ENCODE data around the gene PHACTR1.

Gene PHACTR1

DNA sequence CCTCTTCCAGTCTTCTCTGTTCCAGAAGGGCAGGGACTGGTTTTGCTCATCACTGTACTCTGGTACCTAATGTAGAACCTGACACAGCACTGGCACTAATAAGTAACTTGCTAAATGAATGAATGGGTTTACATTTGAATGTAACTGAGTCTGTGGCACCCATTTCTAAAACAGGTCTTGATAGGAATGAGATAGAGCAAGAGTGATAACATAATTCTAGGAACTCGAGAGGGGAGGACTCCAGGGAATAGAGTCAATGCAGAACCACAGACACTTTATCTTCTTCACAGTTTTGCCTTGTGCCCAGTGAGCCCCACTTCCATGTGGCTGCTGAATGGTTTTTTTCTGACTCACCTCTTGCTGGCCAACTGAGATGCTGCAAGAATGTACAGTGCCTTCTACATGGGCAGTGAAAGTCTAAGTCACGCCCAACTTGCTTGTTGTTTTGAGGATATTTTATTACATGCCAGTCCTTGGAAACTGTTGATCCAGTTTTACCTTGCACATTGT lies 550.6 kb downstream of the PHACTR1 start:
- DNase-seq (ENCODE audit: low spot score): no peak

DNA sequence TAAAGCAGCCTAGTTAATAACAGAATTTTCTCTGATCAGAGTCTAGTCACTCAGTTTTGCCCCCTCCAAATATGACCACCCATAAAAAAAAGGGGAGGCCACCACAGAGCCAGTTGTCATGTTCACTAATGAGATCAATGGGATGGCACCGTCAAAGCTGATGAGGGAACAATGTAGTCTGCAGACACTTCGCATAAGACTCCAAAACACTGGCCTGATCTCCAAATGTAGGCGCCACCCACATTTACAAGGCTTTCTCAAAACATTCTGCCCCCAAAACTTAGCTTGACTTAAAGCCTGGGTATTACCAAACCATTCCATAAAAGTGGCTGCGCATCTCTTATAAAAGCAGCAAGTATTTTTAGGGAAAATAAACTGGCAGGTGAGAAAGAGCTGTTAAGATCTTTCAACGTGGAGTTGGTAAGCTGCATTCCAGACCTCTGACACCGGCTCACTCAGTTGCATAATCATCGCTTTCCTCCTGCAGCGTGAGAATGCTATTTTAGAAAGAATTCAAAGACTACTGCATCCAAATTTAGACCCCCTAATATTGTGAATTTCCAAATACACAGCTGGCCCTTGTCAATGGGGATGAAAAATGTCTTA lies 552.4 kb downstream of the PHACTR1 start:
- DNase-seq (ENCODE audit: low spot score): no peak

DNA sequence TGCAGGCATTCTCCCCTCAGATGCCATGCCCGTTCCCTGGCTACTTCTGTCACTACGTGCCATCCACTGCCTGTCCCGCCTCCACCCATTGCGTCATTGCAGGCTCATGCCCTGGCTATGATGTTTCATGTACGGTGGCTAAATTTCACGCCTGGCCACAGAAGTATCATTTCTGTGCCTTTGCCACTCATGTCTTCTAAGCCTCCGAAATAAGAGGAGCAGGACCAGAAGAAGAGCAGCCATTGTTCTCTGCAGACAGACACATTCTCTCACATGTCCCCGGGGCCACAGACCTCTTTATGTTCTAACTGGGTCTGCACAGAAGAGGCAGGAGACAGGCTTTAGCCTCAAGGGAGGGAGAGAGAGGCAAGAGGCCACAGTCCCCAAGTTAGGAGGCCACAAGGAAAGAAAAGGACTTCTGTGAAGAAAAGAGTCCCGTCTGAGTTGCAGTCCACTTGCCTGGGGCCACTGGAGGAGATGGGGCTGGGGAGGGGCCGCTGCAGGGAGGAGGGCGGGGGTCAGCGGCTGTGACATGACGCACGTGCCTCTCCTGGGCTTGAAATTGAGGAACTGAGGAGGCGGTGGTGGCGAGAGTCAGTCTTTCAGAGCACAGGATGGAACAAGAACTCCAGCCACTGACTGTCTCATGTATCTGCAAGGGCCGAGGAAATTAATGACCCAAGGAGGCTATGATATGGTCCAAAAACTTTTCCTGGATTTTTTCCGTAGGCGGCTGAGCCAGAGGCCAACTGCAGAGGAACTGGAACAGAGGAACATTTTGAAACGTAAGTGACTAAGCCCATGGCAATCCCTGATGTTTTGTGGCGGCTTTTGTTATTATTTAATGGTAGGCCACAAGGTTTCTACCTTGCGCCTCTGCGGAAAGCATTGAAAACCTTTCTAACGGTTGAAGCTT lies 555.8 kb downstream of the PHACTR1 start:
- no peak for DNase-seq (ENCODE audit: low spot score)

DNA sequence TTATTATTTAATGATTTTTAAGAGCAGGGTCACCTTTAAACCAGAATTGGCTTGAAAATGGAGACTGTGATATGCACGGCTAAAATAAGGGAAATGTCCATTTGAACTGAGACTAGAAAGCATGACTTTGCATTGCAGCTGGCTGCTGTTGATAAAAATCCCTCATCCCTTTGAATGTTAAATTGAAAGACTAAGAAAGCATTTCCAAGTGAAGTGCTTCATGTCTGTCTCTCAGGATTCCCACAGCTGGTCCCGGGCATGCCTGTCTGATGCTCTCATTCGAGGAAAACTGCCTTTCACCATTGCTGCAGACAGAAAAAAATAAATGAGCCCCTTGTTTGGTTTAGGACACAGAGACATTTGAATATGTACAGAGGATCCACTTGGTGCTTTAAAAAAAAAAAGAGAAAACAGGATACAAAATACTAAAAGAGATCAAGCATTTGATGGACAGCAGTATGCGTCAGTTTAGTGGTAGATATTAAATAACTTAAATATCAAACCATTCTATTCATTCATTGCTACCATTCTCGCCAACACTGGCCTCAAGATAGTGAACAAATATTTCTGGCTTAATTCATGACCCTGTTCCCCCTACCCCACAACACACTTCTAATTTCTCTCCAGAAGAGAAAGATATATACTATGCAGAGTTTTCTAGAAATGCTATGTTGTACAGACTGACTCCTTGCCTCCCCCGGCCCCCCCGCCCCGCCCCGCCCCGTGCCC lies 556.8 kb downstream of the PHACTR1 start:
- DNase-seq (ENCODE audit: low spot score): no peak

DNA sequence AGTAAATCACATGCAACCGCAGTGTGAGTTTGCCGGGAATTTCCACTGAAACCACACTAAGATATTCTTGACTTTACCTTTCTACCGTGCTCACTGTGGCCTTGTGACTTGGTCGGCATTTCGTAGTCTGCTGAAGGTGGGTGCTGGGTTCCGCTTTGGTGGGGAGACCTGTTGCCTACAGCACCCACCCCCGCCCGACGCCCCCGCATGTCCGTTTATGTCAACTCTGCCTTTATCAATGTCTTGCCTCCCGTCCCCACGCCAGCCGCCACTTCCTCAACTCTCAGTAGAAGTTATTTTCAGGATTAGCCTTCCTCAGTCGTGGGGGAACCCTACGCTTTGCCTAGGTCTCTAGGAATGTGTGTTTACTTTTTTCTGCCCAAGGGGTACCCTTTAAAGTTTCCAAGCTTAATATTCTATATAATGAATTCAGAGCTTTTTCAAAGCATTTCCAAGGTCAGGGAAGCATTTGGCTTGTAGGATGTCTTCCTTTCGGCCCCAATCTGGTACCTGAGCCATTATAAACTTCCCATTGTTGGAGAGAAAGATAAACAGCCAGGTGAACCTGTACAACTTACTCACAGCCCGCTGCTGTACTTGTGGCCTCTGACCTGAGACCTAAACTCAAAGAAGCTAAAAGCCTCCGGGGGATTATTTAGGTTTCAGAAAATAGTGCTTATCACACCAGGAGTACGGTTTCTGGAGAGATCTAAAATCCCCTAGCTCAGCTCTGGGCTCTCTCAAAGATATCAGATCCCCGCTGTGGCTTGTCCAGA lies 557.6 kb downstream of the PHACTR1 start:
- no peak for DNase-seq (ENCODE audit: low spot score)

DNA sequence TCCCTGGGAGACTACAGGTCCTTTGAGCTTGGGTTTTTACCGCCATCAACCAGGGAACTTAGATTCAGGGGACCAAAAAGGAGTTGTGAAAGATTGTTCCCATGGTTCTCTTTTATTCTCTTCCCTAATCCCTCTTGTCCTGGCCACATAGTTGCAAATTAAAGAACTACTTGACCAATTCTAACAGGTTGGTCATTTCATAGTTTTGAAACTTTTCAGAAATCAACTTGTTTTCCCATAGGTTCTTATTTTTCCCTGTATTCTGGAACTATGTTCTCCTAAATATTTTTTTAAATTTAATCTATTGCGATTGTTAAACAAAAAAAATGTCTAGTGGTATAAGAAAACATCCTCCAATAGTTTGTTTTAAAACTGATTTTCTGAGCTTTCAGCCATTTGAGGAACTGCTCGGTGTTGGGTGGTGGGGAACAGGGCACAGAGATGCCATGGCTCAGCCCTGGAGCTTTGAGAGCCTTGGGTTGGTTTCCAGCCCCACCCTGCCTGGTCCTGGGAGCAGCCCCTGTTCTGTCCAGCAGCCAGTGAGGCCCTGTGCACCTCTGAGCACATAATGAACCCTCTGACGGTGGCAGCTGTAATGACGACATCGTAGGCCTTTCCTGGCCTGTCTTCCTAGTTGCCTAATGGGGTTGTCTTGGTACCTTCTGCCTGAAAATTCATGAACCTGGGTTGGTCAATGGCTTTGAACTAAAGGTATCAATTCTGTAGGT lies 558.3 kb downstream of the PHACTR1 start:
- DNase-seq (ENCODE audit: low spot score): no peak

DNA sequence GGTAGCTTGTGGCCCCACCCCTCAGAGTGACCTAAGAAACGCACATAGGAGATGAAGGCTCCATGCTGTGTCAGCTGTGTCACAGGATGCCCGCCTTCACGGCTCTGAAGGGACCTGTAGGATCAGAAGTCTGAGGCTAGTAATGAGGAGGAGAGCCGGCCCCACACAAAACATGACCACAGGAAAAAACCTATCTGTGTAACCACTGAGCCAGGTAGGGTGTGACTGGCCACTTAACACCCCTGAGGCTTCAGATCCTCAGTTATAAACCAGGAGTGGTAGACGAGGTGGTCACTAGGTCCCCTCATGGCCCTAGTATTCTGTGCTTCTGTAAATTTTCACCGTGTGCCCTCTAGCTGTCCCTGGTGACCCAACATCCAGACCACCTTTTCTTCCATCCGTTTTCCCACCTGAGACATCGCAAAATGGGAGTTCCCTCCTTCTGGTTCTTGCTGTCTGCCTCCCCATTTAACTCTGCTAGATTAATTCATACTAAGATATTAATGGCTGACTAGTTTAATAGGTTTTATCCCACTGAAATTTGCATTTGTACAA lies 558.9 kb downstream of the PHACTR1 start:
- DNase-seq (ENCODE audit: low spot score): no peak

DNA sequence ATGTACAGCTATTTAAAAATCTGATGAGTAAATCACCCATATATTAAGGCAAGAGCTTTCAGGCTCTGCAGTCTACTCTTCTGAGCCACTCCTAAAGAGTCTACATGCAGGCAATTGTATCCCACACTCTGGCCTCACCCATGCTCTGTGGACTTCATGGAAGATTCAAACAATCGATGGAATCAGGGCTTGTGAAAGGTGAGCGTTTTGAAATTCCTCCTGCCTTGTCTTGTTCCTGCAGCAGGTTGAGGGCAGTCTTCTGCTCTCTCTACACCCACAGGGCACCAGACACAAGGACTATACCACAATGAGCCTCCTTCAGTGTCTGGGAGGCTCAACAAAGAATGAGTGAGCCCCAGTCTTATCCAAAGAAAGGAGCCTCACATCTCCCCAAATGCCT lies 560.7 kb downstream of the PHACTR1 start:
- no peak for DNase-seq (ENCODE audit: low spot score)

DNA sequence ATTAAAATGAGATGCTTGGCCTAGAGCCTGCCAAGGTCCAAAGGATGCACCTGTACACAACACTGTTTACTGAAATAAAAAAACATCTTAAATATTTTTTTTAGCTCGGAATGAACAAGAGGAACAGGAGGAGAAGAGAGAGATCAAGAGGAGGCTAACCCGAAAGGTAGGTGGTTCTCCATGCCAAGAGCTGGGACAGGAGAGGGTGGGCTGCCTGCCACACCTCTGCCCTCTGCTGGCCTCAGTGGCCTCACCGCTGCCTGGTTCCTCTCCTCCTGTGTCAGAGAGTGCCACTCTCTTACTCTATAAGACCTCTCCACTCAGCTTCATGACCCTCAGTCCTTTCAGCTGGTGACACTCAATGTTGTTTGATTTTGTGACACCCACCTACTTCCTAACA lies 561.6 kb downstream of the PHACTR1 start:
- DNase-seq (ENCODE audit: low spot score): peak; percentile 12

DNA sequence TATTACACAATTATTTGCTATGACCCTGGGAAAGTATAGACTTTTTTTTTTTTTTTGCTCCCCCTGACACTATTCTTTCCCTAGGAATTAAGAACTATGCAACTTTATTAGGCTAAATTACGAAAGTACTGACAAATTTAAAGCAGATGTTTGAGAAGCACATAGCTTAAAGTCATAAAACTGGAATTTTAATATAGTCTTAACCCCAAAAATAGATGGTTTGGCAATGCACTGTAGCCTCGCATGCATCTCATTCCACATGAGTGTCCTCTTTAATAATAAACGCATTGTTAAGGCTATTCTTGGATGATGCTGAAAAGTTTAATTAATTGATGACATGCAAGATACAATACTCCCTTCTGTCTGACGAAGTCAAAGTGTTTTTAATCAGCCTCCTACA lies 562.4 kb downstream of the PHACTR1 start:
- no peak for DNase-seq (ENCODE audit: low spot score)

DNA sequence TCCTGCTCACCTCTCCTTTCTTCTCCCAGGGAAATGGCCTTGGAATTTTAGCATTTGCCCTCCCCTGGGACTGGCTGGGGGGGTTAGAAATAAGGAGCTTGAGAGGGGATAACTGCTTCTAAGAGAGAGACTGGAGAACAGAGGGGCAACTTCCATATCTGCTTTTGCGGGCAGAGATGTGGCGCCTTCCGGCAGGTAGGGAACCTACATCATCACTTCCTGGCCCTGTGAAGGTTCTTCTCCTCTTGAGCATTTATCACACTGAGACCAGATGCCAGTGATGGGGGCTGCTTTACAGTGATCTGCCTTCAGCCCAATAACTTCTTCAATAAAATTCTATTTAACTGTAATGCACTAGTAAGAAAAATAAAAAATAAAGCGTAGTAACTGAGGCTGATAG lies 563.7 kb downstream of the PHACTR1 start:
- DNase-seq (ENCODE audit: low spot score): no peak

DNA sequence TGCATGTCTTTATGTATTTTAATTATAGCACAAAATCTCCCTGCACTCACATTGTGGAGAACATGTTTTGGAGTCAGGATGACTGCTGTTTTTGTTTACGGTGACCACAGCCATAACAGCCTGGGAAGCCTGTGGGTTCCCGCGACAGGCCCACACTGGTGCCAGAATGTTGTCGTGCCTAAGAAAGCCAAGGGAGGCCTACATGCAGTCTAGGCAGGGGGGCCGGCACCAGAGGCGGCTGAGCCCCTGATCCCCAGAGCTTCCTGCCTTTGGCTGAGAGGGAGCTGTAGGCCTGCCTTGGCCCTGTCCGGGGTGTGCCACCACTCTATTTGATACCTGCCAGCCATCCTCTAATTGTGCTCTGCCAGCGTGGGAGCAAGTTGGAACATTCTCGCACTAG lies 565.1 kb downstream of the PHACTR1 start:
- no peak for DNase-seq (ENCODE audit: low spot score)

DNA sequence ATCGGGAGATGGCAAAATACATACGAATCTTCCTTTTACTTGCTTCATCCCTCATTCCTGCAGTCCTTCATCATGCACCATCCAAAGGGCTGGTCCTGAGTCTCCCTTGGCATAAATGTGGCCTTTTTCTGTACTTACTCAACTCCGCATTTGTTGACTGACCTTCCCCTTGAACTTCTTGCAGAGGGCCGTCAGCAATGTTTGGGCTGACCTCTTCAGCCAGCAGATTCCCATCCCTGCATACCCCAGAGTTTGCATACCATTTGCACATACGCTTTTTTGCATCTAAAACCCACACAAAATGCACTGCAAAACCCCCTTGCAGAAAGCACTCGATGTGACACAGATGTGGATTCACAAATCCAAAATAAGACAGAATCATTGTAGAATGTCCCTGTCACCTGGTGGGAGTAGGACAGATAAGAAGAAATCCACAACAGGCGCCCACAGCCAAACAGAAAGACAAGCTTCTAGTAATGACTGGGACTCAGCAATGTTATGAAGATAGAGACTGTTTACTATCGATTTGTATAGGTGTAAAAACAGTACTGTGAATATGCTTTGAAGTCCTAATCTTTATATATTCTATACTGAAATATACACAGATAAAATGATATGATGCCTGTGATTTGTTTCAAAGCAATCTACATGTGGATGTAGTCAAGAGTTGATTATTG lies 566.0 kb downstream of the PHACTR1 start:
- no peak for DNase-seq (ENCODE audit: low spot score)

DNA sequence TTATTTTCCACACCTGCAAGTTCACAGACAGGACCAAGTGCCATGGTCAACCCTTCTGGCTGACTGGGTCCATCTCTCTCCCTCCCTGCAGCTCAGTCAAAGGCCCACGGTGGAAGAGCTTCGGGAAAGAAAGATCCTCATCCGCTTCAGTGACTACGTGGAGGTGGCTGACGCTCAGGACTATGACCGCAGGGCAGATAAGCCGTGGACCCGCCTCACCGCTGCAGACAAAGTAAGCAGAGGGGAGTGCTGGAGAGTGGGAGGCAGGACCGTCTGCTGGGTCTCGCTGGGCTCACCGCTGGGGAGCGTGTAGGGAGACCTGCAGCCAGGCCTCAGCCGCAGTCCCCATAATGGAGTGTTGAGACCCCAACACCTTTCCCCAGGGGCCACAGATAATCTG lies 566.8 kb downstream of the PHACTR1 start:
- DNase-seq (ENCODE audit: low spot score): no peak

DNA sequence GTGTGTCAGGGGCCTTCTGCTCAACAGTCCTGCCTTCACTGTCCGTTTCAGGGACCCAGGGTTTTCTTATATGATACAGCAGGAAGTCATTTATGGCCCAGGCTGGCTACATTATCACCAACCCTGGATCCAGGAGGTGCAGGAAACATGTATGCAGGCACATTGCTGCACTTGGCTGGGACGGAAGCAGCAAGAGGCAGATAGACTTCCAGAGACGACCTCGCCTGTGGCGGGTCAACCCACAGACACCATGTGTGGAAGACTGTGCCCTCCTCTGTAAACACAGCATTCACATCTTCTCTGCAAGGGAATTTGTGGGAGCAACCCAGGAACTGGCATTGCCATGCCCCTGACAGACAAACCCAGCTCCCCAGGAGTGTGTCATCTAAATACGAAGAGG lies 568.1 kb downstream of the PHACTR1 start:
- DNase-seq (ENCODE audit: low spot score): no peak

DNA sequence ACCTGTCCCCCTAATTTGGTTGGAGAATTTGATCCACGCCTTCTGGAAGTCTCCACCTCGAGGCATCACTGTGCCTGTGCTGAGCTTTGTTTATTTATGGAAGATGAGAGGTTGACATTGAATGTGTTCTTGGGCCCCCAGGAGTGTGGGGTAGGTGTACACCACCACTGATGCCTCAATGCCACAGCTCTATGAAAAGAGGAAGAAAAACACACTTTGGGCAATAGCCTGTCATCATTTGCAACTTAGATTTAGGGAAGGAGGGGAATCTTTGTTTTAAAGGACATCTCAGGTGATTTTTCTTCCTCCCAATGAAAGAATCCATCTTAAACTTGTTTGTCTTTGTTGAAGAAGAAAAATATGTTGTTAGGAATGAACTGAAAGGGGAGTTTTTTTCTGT lies 569.1 kb downstream of the PHACTR1 start:
- no peak for DNase-seq (ENCODE audit: low spot score)

DNA sequence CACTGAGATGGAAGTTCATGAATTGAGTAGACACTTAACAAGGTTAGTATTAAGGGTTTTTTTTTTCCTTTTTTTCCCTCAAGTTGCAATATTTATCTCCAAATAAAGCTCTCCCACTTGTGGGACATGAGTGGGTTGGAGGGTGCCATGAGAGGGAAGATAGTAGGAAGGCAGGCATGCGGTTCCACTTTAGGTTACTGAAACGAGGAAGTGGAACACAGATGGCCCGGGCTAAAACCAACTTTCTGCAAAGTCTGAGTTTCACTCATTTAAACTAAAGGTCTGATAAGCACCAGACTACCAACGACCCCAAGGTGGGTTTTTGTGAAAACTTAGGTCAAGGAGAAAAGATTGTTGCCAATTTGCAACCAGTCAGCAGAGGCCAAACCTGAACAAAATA lies 569.6 kb downstream of the PHACTR1 start:
- no peak for DNase-seq (ENCODE audit: low spot score)

DNA sequence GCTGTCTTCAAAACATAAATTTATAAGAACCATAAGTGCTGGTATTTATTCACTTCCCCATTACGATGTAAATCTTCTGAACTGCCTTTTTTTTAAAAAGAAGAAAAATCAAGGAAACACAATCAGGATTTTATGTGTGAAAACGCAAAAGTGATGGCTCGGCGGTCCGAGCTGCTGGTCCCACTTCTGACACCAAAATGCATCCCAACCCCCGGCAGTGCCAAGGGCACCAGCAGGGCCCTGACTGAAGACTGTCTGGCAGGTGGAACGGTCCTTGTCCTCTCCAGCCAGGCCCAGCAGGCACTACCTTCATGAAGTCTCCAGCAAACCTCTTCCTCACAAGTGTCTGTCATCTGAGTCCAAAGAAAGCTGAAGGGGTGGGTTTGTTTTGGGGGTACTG lies 570.5 kb downstream of the PHACTR1 start:
- no peak for DNase-seq (ENCODE audit: low spot score)

DNA sequence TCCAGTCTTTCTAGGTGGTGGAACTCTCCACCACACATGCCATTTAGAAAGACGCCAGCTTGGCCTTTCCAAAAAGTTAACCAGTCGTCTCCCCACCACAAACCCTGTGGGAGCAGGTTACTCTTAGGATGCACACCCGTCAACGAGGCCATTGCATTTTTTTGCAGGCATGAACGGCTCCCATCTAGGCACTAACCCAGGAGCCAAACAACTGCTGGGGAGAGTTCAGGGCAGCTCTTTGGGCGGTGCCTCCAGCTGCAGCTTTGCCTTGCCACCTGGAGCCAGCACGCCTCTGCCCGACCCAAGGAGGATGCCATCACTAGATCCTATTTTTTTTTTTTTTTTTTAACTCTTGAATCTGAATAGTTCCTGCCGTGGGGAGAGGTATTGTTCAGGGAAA lies 571.9 kb downstream of the PHACTR1 start:
- no peak for DNase-seq (ENCODE audit: low spot score)

DNA sequence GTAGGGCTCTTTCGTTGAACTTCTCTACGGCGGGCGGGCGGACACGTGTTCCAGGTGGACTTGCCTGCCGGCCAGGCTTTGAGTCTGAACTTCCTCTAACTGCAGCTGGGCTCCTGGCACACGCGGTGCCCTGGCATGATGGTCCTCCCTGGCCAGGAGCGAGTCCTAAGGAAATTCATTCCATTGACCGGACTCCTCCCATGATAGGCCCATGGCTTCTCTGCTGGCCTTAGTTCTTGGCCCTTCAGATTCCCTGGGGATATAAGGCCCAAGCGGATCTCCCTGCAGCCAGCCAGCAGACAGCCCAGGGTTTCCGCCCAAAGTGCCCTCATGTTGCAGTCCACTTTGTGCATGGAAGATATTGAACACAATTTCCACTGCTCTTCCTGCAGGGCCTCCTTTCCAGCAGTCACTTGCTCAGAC lies 572.4 kb downstream of the PHACTR1 start:
- DNase-seq (ENCODE audit: low spot score): no peak

Data from SW480 (cell line).